Esophagus (tissue), 2 donors: Measurements from ENCODE around the gene PLCB4. TPM values are rescaled to one million over a fixed set of nuclear protein-coding genes. Genes with fewer than 3 reads are reported as not detected.

ENCODE experiments used
- H3K27ac ChIP-seq, 2 donors: one replicate each; pipeline ENCODE4 v1.5.1; 2013; ENCODE audit warnings: low read depth in 2 of 2, mild to moderate bottlenecking in 2 of 2, inconsistent platforms in 1 of 2, low read length in 1 of 2, moderate library complexity in 1 of 2
- H3K27me3 ChIP-seq, 2 donors: one replicate each; pipeline ENCODE4 v1.6.1; 2013; ENCODE audit warnings: low read length in 2 of 2, control low read depth in 1 of 2, mild to moderate bottlenecking in 1 of 2; ENCODE audit not compliant: insufficient read depth in 2 of 2, control insufficient read depth in 1 of 2
- H3K36me3 ChIP-seq, 2 donors: one replicate each; pipeline ENCODE4 v1.6.1; 2013; ENCODE audit warnings: low read length in 1 of 2; ENCODE audit not compliant: control insufficient read depth in 2 of 2, insufficient read depth in 2 of 2
- H3K4me1 ChIP-seq, 2 donors: one replicate each; pipeline ENCODE4 v1.6.1; 2013; ENCODE audit warnings: low read length in 1 of 2; ENCODE audit not compliant: control insufficient read depth in 2 of 2, insufficient read depth in 2 of 2
- H3K4me3 ChIP-seq, 2 donors: one replicate each; pipeline ENCODE4 v1.5.1; 2013; ENCODE audit warnings: low read length in 2 of 2, mild to moderate bottlenecking in 2 of 2, low read depth in 1 of 2, moderate library complexity in 1 of 2
- H3K9me3 ChIP-seq, 2 donors: one replicate each; pipeline ENCODE4 v1.6.1; 2013; ENCODE audit warnings: mild to moderate bottlenecking in 2 of 2, low read depth in 1 of 2, low read length in 1 of 2, moderate library complexity in 1 of 2; ENCODE audit not compliant: control insufficient read depth in 2 of 2, insufficient read depth in 1 of 2
- WGBS, 2 donors: extraction: QIAGEN DNeasy Blood & Tissue Kit; methylation state at CpG; one replicate each; pipeline ENCODE4 v1.1.7; 2013; 5-methylcytosine and 5-hydroxymethylcytosine counted together
- polyA plus RNA-seq, 2 donors: library from polyadenylated mRNA; stranded (reverse); fragments of 200-250 nt; gene quantifications; one replicate each; pipeline ENCODE4 v1.2.3, GENCODE V29; 2013
- donor health status: healthy with polysubstance abuse.
- donor health status: Bipolar disorder and iron deficiency.

Gene PLCB4
- polyA plus RNA-seq, 2 donors = 1.9 to 2.2 TPM

- Histone ChIP-seq H3K4me1 (no peaks in the 10 kb centered on the region), H3K9me3 (no peaks in the 10 kb centered on the region), H3K4me3 (no peak overlapping the region), H3K27ac (no peak overlapping the region), H3K27me3 (no peaks in the 10 kb centered on the region), H3K36me3 (no peaks in the 10 kb centered on the region)
- 84 to 87% methylated on average over 3 of the region's 3 CpGs for WGBS, 2 donors
Measured at GRCh38 chr20:9496155-9496554, 427.3 kb downstream of the PLCB4 start.

- no peak overlapping the region for H3K4me3 ChIP-seq
- H3K4me1 ChIP-seq = no peaks in the 10 kb centered on the region
- no peaks in the 10 kb centered on the region for H3K27me3 ChIP-seq
- H3K27ac ChIP-seq = no peak overlapping the region
- no peaks in the 10 kb centered on the region for H3K36me3 ChIP-seq
- no peaks in the 10 kb centered on the region for H3K9me3 ChIP-seq
- WGBS, 2 donors = 76 to 77% methylated on average over 4 of the region's 4 CpGs
Measured at GRCh38 chr20:9498322-9498721, 429.4 kb downstream of the PLCB4 start.

- WGBS, 2 donors = 90 to 91% methylated on average over 5 of the region's 5 CpGs
- Histone ChIP-seq H3K27me3 (no peaks in the 10 kb centered on the region), H3K27ac (no peak overlapping the region), H3K36me3 (no peaks in the 10 kb centered on the region), H3K4me1 (no peaks in the 10 kb centered on the region), H3K9me3 (no peaks in the 10 kb centered on the region), H3K4me3 (no peak overlapping the region)
Measured at GRCh38 chr20:9499126-9499899, 430.4 kb downstream of the PLCB4 start.

DNA sequence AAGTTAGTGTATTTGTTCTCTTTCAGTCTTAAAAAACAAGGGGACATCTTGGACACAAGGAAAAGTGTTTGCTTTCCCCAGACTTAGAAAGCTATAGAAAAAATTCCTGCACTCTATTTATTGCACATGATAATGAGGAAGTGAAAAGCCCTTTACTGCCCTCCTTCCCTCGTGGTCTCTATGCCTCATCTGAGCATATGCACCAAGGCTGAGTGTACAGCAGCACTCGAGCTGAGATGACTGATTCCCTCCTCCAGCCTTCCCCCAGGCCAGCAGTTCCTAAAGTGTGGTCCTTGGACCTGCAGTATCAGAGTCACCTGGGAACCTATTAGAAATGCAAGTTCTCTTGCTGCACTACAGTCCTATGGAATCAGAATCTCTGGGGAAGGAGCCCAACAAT lies 431.2 kb downstream of the PLCB4 start:
- no peaks in the 10 kb centered on the region for H3K36me3 ChIP-seq
- 29 to 34% methylated on average over 2 of the region's 2 CpGs for WGBS, 2 donors
- H3K9me3 ChIP-seq = no peaks in the 10 kb centered on the region
- no peak overlapping the region for H3K4me3 ChIP-seq
- no peaks in the 10 kb centered on the region for H3K27me3 ChIP-seq
- H3K4me1 ChIP-seq = no peaks in the 10 kb centered on the region
- H3K27ac ChIP-seq = no peak overlapping the region

- Histone ChIP-seq H3K4me3 (no peak overlapping the region), H3K27ac (no peak overlapping the region), H3K4me1 (peaks cover 0 to 4% of the 10 kb centered on the region in 2 donors), H3K36me3 (no peaks in the 10 kb centered on the region), H3K9me3 (no peaks in the 10 kb centered on the region), H3K27me3 (no peaks in the 10 kb centered on the region)
- 57 to 59% methylated on average over 2 of the region's 2 CpGs for WGBS, 2 donors
Measured at GRCh38 chr20:9501473-9501872, 432.6 kb downstream of the PLCB4 start.

- no peak overlapping the region for H3K27ac ChIP-seq
- no peaks in the 10 kb centered on the region for H3K9me3 ChIP-seq
- H3K4me1 ChIP-seq = peaks cover 0 to 5% of the 10 kb centered on the region in 2 donors
- H3K4me3 ChIP-seq = no peak overlapping the region
- 53 to 56% methylated on average over 9 of the region's 9 CpGs for WGBS, 2 donors
- no peaks in the 10 kb centered on the region for H3K36me3 ChIP-seq
- H3K27me3 ChIP-seq = peaks cover 7 to 11% of the 10 kb centered on the region in 2 donors
Measured at GRCh38 chr20:9503526-9504245, 434.8 kb downstream of the PLCB4 start.

DNA sequence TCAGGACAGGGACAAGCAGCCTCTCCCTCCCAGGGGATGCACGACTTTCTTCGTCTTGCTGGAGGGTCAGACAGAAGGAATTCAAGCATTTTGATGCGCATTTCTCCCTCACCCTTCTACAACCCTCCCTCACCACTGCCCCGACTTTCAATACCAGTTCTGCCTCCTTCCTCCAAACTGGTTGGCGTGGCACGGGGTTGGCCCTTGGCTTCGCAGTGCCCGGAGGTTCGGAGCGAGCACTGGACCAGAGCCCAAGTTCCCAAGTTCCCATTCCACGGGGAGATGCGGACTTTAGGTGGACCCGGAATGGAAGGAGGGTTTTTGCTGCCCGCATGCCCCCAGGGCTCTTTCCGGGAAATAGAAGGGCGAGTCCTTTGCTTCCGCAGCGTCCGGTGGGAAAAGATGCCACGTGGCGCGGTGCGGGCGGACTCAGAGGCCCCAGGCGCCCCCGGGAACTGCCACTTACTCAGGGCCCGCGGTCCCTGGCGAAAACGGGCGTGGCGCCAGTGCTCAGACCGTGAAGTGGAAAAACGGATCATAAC lies 437.5 kb downstream of the PLCB4 start:
- no peak overlapping the region for H3K4me3 ChIP-seq

GRCh38 chr20:9506964-9507369 lies 438.1 kb downstream of the PLCB4 start:
- peaks cover 0 to 6% of the 10 kb centered on the region in 2 donors for H3K4me1 ChIP-seq
- H3K4me3 ChIP-seq = no peak overlapping the region
- 6 to 15% methylated on average over 31 of the region's 31 CpGs for WGBS, 2 donors
- no peaks in the 10 kb centered on the region for H3K36me3 ChIP-seq
- H3K27ac ChIP-seq = no peak overlapping the region
- H3K27me3 ChIP-seq = peaks cover 7 to 11% of the 10 kb centered on the region in 2 donors
- no peaks in the 10 kb centered on the region for H3K9me3 ChIP-seq

More for the DNA sequence above, 437.5 kb downstream of the PLCB4 start:
- H3K4me1 ChIP-seq = peaks cover 0 to 6% of the 10 kb centered on the region in 2 donors
- H3K27me3 ChIP-seq = peaks cover 7 to 11% of the 10 kb centered on the region in 2 donors
- H3K27ac ChIP-seq = no peak overlapping the region
- 14 to 15% methylated on average over 34 of the region's 34 CpGs for WGBS, 2 donors
- H3K9me3 ChIP-seq = no peaks in the 10 kb centered on the region
- no peaks in the 10 kb centered on the region for H3K36me3 ChIP-seq

DNA sequence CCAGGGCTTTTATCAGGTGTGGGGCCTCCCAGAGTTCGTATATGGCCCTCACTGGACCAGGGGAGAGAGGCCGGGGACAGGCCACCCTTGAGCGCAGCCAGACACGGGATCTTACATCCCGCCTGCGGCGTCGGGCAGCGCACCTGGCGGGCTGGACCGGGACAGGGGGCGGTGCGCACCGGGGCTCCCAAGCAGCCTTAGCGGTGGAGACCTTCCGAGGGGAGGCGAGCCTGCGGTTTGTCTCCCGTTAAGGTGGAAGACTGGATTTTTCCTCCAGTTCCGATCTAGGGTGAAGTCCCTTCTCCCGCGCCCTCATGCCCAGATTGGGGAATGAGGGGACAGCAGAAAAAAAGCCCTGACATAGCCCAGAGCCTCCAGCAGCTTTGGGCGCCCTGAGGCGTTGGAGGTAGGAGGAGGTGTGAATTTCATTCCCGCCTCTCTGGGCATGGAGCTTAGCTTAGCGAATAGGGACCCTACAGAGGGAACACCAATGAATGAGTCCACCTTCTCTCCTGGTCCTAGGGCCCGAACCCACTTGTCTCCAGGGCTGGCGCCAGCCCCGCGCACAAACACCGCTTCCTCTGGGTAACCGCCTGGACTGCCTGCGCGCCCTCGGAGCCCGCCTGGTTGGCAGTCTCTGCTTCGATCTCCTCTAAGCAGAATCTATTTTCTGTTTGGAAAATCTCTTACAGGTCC lies 438.8 kb downstream of the PLCB4 start:
- Histone ChIP-seq H3K27ac (no peak overlapping the region), H3K4me3 (no peak overlapping the region), H3K4me1 (peaks cover 0 to 6% of the 10 kb centered on the region in 2 donors), H3K36me3 (no peaks in the 10 kb centered on the region), H3K27me3 (peaks cover 7 to 11% of the 10 kb centered on the region in 2 donors), H3K9me3 (no peaks in the 10 kb centered on the region)
- 11 to 14% methylated on average over 37 of the region's 37 CpGs for WGBS, 2 donors
